ENCODE data around the gene SNX22.

- TF ChIP-seq, protein P1, sequence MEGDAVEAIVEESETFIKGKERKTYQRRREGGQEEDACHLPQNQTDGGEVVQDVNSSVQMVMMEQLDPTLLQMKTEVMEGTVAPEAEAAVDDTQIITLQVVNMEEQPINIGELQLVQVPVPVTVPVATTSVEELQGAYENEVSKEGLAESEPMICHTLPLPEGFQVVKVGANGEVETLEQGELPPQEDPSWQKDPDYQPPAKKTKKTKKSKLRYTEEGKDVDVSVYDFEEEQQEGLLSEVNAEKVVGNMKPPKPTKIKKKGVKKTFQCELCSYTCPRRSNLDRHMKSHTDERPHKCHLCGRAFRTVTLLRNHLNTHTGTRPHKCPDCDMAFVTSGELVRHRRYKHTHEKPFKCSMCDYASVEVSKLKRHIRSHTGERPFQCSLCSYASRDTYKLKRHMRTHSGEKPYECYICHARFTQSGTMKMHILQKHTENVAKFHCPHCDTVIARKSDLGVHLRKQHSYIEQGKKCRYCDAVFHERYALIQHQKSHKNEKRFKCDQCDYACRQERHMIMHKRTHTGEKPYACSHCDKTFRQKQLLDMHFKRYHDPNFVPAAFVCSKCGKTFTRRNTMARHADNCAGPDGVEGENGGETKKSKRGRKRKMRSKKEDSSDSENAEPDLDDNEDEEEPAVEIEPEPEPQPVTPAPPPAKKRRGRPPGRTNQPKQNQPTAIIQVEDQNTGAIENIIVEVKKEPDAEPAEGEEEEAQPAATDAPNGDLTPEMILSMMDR (IDR thresholded peaks at IDR 0.05) = no peak
- no peak for TF ChIP-seq POLR2A (IDR thresholded peaks at IDR 0.05)
These were observed 23.8 kb upstream of the SNX22 start for GRCh38 chr15:64127521-64128270.

All from esophagus squamous epithelium (tissue), 4 donors.